ENCODE measurements around the gene SPATA20.

SPATA20 gene

GRCh38 chr17:50560185-50560824 is 13.3 kb downstream of the SPATA20 start, which contains the start of gene CACNA1G:
CACNA1G (plus strand) TSS chr17:50560715; CDS start chr17:50561460, 745 bp downstream.
- peak; percentile 93 to 96 for ATAC-seq

- no peak for ATAC-seq
Observed at GRCh38 chr17:50560931-50561745, 14.2 kb downstream of the SPATA20 start.

GRCh38 chr17:50561746-50562141 is 14.8 kb downstream of the SPATA20 start:
- no peak for ATAC-seq

GRCh38 chr17:50562242-50563091 is 15.5 kb downstream of the SPATA20 start:
- ATAC-seq: no peak

- ATAC-seq: no peak
Observed at GRCh38 chr17:50563092-50563511, 16.1 kb downstream of the SPATA20 start.

- ATAC-seq: no peak
Observed at GRCh38 chr17:50564916-50565315, 17.9 kb downstream of the SPATA20 start.

- ATAC-seq: no peak
Observed at GRCh38 chr17:50565402-50566350, 18.7 kb downstream of the SPATA20 start.

GRCh38 chr17:50566886-50567285 is 19.9 kb downstream of the SPATA20 start:
- no peak for ATAC-seq

- no peak for ATAC-seq
Observed at GRCh38 chr17:50568659-50569058, 21.7 kb downstream of the SPATA20 start.

GRCh38 chr17:50569592-50569991 is 22.6 kb downstream of the SPATA20 start:
- ATAC-seq: no peak

GRCh38 chr17:50570032-50570431 is 23.1 kb downstream of the SPATA20 start:
- no peak for ATAC-seq

GRCh38 chr17:50570528-50570927 is 23.6 kb downstream of the SPATA20 start:
- no peak for ATAC-seq

- ATAC-seq: no peak
Observed at GRCh38 chr17:50571681-50572080, 24.7 kb downstream of the SPATA20 start.

GRCh38 chr17:50572541-50572940 is 25.6 kb downstream of the SPATA20 start:
- ATAC-seq: no peak

- ATAC-seq: no peak
Observed at GRCh38 chr17:50573866-50574611, 27.1 kb downstream of the SPATA20 start.

- ATAC-seq: no peak
Observed at GRCh38 chr17:50575581-50576210, 28.7 kb downstream of the SPATA20 start.

- no peak for ATAC-seq
Observed at GRCh38 chr17:50576864-50577263, 29.9 kb downstream of the SPATA20 start.

- ATAC-seq: no peak
Observed at GRCh38 chr17:50577451-50577954, 30.5 kb downstream of the SPATA20 start.

- ATAC-seq: no peak
Observed at GRCh38 chr17:50578173-50578572, 31.2 kb downstream of the SPATA20 start.

- no peak for ATAC-seq
Observed at GRCh38 chr17:50579399-50579798, 32.4 kb downstream of the SPATA20 start.

All from activated CD4-positive, CD25-positive, alpha-beta regulatory T cell treated with anti-CD3 and anti-CD28 coated beads, Interleukin-2, amount 50 U/mL, for 24 hours (primary cell).